HG03139 (cell line): ENCODE results near the gene MMP13.
"Not testable (repeated sequence)": the region's sequence is repeated elsewhere in the genome, so short reads cannot be mapped to it uniquely, and the experiment has no call there.

Source experiments
- ATAC-seq: cut with Tn5 transposase; IDR thresholded peaks from one replicate; pipeline ENCODE4 v1.9.1; 2021; ENCODE audit not compliant: unreplicated experiment

MMP13 gene

DNA sequence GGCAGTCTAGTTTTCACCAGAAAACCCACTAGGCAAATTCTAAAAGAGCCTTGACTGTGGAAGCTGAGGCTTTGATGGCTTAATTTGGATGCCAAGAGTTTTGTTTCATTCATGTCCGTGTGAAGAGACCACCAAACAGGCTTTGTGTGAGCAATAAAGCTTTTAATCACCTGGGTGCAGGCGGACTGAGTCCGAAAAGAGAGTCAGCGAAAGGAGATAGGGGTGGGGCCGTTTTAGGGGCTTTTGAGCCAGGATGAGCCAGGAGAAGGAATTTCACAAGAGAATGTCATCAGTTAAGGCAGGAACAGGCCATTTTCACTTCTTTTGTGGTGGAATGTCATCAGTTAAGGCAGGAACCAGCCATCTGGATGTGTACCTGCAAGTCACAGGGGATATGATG is 51.6 kb downstream of the MMP13 start:
- not testable (repeated sequence) for ATAC-seq

DNA sequence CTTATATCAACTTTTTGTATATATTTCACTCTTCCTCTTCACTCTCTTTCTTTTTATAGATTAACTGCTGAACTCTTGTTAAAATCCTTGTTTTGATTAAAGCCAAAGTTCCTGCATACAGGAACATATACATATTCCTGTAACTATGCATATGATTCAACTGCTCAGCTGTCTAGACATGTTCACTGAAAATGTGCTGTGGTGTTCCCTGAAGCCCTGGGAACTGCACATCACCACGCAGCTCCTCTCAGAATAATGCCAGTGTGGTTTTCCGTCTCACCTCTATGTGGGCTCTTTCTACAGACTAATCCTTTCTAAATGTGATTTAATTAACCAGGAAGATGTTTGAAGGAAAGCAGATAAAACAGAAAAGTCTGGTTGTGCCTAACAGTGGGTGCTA is 55.2 kb downstream of the MMP13 start:
- no peak for ATAC-seq
